GM23338 (cell line): Measurements from ENCODE around the gene ESRRA. TPM values are rescaled to one million over a fixed set of nuclear protein-coding genes. Genes with fewer than 3 reads are reported as not detected.

Source experiments
- ATAC-seq: fragments of 200-7000 bp; cut with Tn5 transposase; 3 replicates; pipeline ENCODE4 v1.9.1; 2020
- DNase-seq: peaks from one replicate; pipeline ENCODE4 v3.0.0-alpha.2; 2015; ENCODE audit warnings: low spot score
- H2AFZ ChIP-seq: fragments of 200-600 bp; sonication (generic); 2 replicates; pipeline ENCODE4 v1.8.0; 2016; ENCODE audit warnings: antibody characterized with exemption, mild to moderate bottlenecking, moderate library complexity
- H3F3A ChIP-seq: fragments of 200-600 bp; sonication (generic); replicated peaks from 2 replicates; pipeline ENCODE4 v1.8.0; 2017; ENCODE audit warnings: antibody characterized with exemption, mixed run types, low read depth
- H3K27ac ChIP-seq: fragments of 200-600 bp; sonication (generic); 2 replicates; pipeline ENCODE4 v1.6.1; 2016; ENCODE audit warnings: low read depth
- H3K27me3 ChIP-seq: fragments of 200-600 bp; sonication (generic); 2 replicates; pipeline ENCODE4 v1.8.0; 2016; ENCODE audit warnings: mild to moderate bottlenecking, mixed run types, moderate library complexity; ENCODE audit not compliant: insufficient read depth
- H3K36me3 ChIP-seq: fragments of 200-600 bp; sonication (generic); 2 replicates; pipeline ENCODE4 v1.8.0; 2016; ENCODE audit warnings: mild to moderate bottlenecking; ENCODE audit not compliant: insufficient read depth
- H3K4me1 ChIP-seq: fragments of 200-600 bp; sonication (generic); 2 replicates; pipeline ENCODE4 v1.8.0; 2016; ENCODE audit warnings: mild to moderate bottlenecking, moderate library complexity; ENCODE audit not compliant: insufficient read depth
- H3K4me2 ChIP-seq: fragments of 200-600 bp; sonication (generic); 2 replicates; pipeline ENCODE4 v1.7.1; 2017; ENCODE audit warnings: mixed run types
- H3K4me3 ChIP-seq: fragments of 200-600 bp; sonication (generic); 2 replicates; pipeline ENCODE4 v1.6.1; 2016; ENCODE audit warnings: mixed run types
- H3K79me2 ChIP-seq: fragments of 200-600 bp; sonication (generic); replicated peaks from 2 replicates; pipeline ENCODE4 v1.8.0; 2017; ENCODE audit warnings: mild to moderate bottlenecking; ENCODE audit not compliant: insufficient read depth
- H3K9me2 ChIP-seq: fragments of 200-600 bp; sonication (generic); 2 replicates; pipeline ENCODE4 v1.8.0; 2017; ENCODE audit not compliant: insufficient read depth
- H4K20me1 ChIP-seq: fragments of 200-600 bp; sonication (generic); replicated peaks from 2 replicates; pipeline ENCODE4 v1.8.0; 2017; ENCODE audit warnings: mild to moderate bottlenecking; ENCODE audit not compliant: insufficient read depth
- H3K27ac Mint-ChIP-seq: 2 replicates; pipeline ENCODE4 v1.8.0; 2020; ENCODE audit warnings: inconsistent platforms, mild to moderate bottlenecking, moderate library complexity, mixed read lengths
- H3K27me3 Mint-ChIP-seq: 3 replicates; pipeline ENCODE4 v1.8.0; 2022; ENCODE audit warnings: low read depth, mild to moderate bottlenecking, moderate library complexity, mixed read lengths, inconsistent platforms; ENCODE audit not compliant: insufficient read depth, poor library complexity
- H3K36me3 Mint-ChIP-seq: 3 replicates; pipeline ENCODE4 v1.8.0; 2021; ENCODE audit warnings: low read depth, mild to moderate bottlenecking, inconsistent platforms, moderate library complexity, mixed read lengths
- H3K4me1 Mint-ChIP-seq: 3 replicates; pipeline ENCODE4 v1.8.0; 2020; ENCODE audit warnings: mild to moderate bottlenecking, inconsistent platforms, mixed read lengths
- H3K4me3 Mint-ChIP-seq: 3 replicates; pipeline ENCODE4 v1.8.0; 2021; ENCODE audit warnings: moderate library complexity, mild to moderate bottlenecking, inconsistent platforms, mixed read lengths
- H3K9me3 Mint-ChIP-seq: 3 replicates; pipeline ENCODE4 v1.8.0; 2020; ENCODE audit warnings: moderate library complexity, mild to moderate bottlenecking, inconsistent platforms, mixed read lengths
- CTCF ChIP-seq, 2 experiments: fragments of 200-600 bp in 1 of 2; sonication (generic) in 1 of 2; conservative IDR thresholded peaks; 2 replicates each; pipeline versions ENCODE4 v1.5.1 to v1.6.1; 2016 to 2017; ENCODE audit warnings: antibody characterized with exemption in 2 of 2, low read depth in 2 of 2, mild to moderate bottlenecking in 2 of 2, moderate library complexity in 1 of 2
- ETS1 ChIP-seq: IDR thresholded peaks from 2 replicates; pipeline ENCODE4 v1.6.1; 2016; ENCODE audit warnings: antibody characterized with exemption
- EZH2 ChIP-seq: fragments of 200-600 bp; sonication (generic); IDR thresholded peaks from one replicate; pipeline ENCODE4 v1.8.0; 2017; ENCODE audit warnings: antibody characterized with exemption, mild to moderate bottlenecking, low read depth; ENCODE audit not compliant: unreplicated experiment
- EZH2phosphoT487 ChIP-seq: fragments of 200-600 bp; sonication (generic); IDR thresholded peaks from one replicate; pipeline ENCODE4 v1.8.1; 2018; ENCODE audit warnings: antibody characterized with exemption; ENCODE audit not compliant: unreplicated experiment
- JUNB ChIP-seq: IDR thresholded peaks from one replicate; pipeline ENCODE4 v1.6.1; 2016; ENCODE audit warnings: antibody characterized with exemption; ENCODE audit not compliant: unreplicated experiment
- ZNF114 ChIP-seq: fragments of 250-450 bp; sonication (Bioruptor Pico); IDR thresholded peaks from 2 replicates; pipeline ENCODE4 v1.5.0; 2020; ENCODE audit warnings: mild to moderate bottlenecking, moderate library complexity
- ZNF331 ChIP-seq: fragments of 250-450 bp; sonication (Bioruptor Pico); IDR thresholded peaks from 2 replicates; pipeline ENCODE4 v1.5.0; 2020; ENCODE audit warnings: low read depth, mild to moderate bottlenecking, moderate library complexity
- ZNF462 ChIP-seq: fragments of 250-450 bp; sonication (Bioruptor Pico); IDR thresholded peaks from 2 replicates; pipeline ENCODE4 v1.5.0; 2020; ENCODE audit warnings: mild to moderate bottlenecking, moderate library complexity
- polyA plus RNA-seq: library from polyadenylated mRNA; unstranded; fragments of >200 nt; fragmentation: Nextera tagmentation; extraction: Ambion mirVana; gene quantifications from 2 replicates; pipeline ENCODE4 v1.2.1, GENCODE V29; 2016
- total RNA-seq: library from RNA; depleted of rRNA; stranded (reverse); fragments of >200 nt; shearing (Covaris generic); gene quantifications from 2 replicates; pipeline ENCODE4 v1.2.3, GENCODE V29; 2014

The ESRRA gene
- total and polyA plus RNA-seq, 2 experiments from 2014 or later, result 13.7 to 55.1 TPM

- ATAC-seq, result no peak
- TF ChIP-seq ZNF114 (CRISPR knock-in tag) (no peak), ETS1 (no peak), ZNF462 (no peak), EZH2 (no peak), CTCF (conservative IDR thresholded peaks at IDR 0.05; ENCODE audit: low read depth in 2 of 2) (no peak), EZH2phosphoT487 (no peak), ZNF331 (CRISPR knock-in tag) (no peak), JUNB (no peak)
- H3K36me3 ChIP-seq, result no peaks in the 10 kb centered on the region
- Mint-ChIP-seq H3K36me3 (peaks cover 30% of the 10 kb centered on the region), H3K4me1 (peaks cover 13% of the 10 kb centered on the region), H3K27ac (no peak overlapping the region), H3K4me3 (no peak overlapping the region), H3K9me3 (no peaks in the 10 kb centered on the region), H3K27me3 (peaks cover 23% of the 10 kb centered on the region)
- 0 out of 2 replicates have a peak, but pooled peaks cover 11% of the 10 kb centered on the region for H3F3A ChIP-seq
- no peak overlapping the region for H3K4me2 ChIP-seq
- DNase-seq, result no peak
- H3K27ac ChIP-seq, result no peak overlapping the region
- no peak overlapping the region for H3K4me3 ChIP-seq
- peaks cover 10% of the 10 kb centered on the region; the same call in 1 of the 2 replicates for H3K27me3 ChIP-seq
- no peak overlapping the region for H2AFZ ChIP-seq
- H4K20me1 ChIP-seq, result no peaks in the 10 kb centered on the region; the same call in 1 of the 2 replicates
- H3K9me2 ChIP-seq, result no peaks in the 10 kb centered on the region
- no peaks in the 10 kb centered on the region for H3K79me2 ChIP-seq
- H3K4me1 ChIP-seq, result peaks cover 11% of the 10 kb centered on the region
Measured at GRCh38 chr11:64364435-64364834, 59.1 kb downstream of the ESRRA start.
